ENCODE results near the gene SSU72. TPM values are rescaled to one million over a fixed set of nuclear protein-coding genes. Genes with fewer than 3 reads are reported as not detected.

Gene SSU72
- polyA plus RNA-seq, 1 donor from 2014 or later, result 176 TPM

Other genes starting within 250 kb of the SSU72 start
- gene TAS1R3, start 243.6 kb downstream of the SSU72 start, polyA plus RNA-seq, result 5.5 TPM
- 1.0 TPM for gene DVL1, start 225.4 kb downstream of the SSU72 start, polyA plus RNA-seq
- not detected for gene MXRA8, start 216.3 kb downstream of the SSU72 start, polyA plus RNA-seq
- 177 TPM for gene AURKAIP1, start 199.7 kb downstream of the SSU72 start, polyA plus RNA-seq
- 39.8 TPM for gene CCNL2, start 175.5 kb downstream of the SSU72 start, polyA plus RNA-seq
- gene MRPL20, start 167.6 kb downstream of the SSU72 start, polyA plus RNA-seq, result 144 TPM
- gene ANKRD65, start 153.6 kb downstream of the SSU72 start, polyA plus RNA-seq, result not detected
- not detected for gene VWA1, start 139.2 kb downstream of the SSU72 start, polyA plus RNA-seq
- gene ATAD3C, start 125.2 kb downstream of the SSU72 start, polyA plus RNA-seq, result 6.2 TPM
- gene ATAD3B, start 103.1 kb downstream of the SSU72 start, polyA plus RNA-seq, result 10.8 TPM
- 12.8 TPM for gene ATAD3A, start 62.7 kb downstream of the SSU72 start, polyA plus RNA-seq
- gene TMEM240, start 34.2 kb downstream of the SSU72 start, polyA plus RNA-seq, result not detected
- not detected for gene FNDC10, start 25.3 kb upstream of the SSU72 start, polyA plus RNA-seq
- 22.4 TPM for gene MIB2, start 40.6 kb upstream of the SSU72 start, polyA plus RNA-seq
- 0.93 TPM for gene MMP23B, start 57.3 kb upstream of the SSU72 start, polyA plus RNA-seq
- gene CDK11B, start 84.1 kb upstream of the SSU72 start, polyA plus RNA-seq, result 19.9 TPM
- gene SLC35E2B, start 117.9 kb upstream of the SSU72 start, polyA plus RNA-seq, result 41.0 TPM
- 20.7 TPM for gene CDK11A, start 149.5 kb upstream of the SSU72 start, polyA plus RNA-seq
- gene NADK, start 203.6 kb upstream of the SSU72 start, polyA plus RNA-seq, result 55.6 TPM

Measured in IgD-negative memory B cell (primary cell).